DND-41 (cell line): Measurements from ENCODE around the gene TIGD1.

Experiments used
- ATAC-seq: fragments of 200-7000 bp; cut with Tn5 transposase; 3 replicates; pipeline ENCODE4 v1.9.1; 2021; ENCODE audit warnings: low read depth; ENCODE audit not compliant: insufficient read depth
- DNase-seq: peaks from one replicate; pipeline ENCODE4 v3.0.0-alpha.2; 2020
- H2AFZ ChIP-seq: 2 replicates; pipeline ENCODE4 v1.6.0; 2012; ENCODE audit warnings: low read depth, low read length
- H3K27ac ChIP-seq: 2 replicates; pipeline ENCODE4 v1.5.1; 2012; ENCODE audit warnings: low read length, inconsistent platforms
- H3K27me3 ChIP-seq: fragments of 200-600 bp; sonication (generic); 2 replicates; pipeline ENCODE4 v1.6.0; 2012; ENCODE audit warnings: low read length, mild to moderate bottlenecking, inconsistent platforms; ENCODE audit not compliant: insufficient read depth, poor library complexity
- H3K36me3 ChIP-seq: 2 replicates; pipeline ENCODE4 v1.5.1; 2012; ENCODE audit warnings: low read length, inconsistent platforms; ENCODE audit not compliant: insufficient read depth
- H3K4me1 ChIP-seq: 2 replicates; pipeline ENCODE4 v1.5.1; 2012; ENCODE audit warnings: mild to moderate bottlenecking, low read length; ENCODE audit not compliant: insufficient read depth
- H3K4me2 ChIP-seq: 2 replicates; pipeline ENCODE4 v1.6.0; 2012; ENCODE audit warnings: mild to moderate bottlenecking, moderate library complexity, low read length, inconsistent platforms; ENCODE audit not compliant: insufficient read depth
- H3K4me3 ChIP-seq, 2 experiments: fragments of 200-600 bp in 1 of 2; shearing (Covaris generic) in 1 of 2; 2 replicates each; pipeline ENCODE4 v1.5.1; 2012 to 2016; ENCODE audit warnings: inconsistent platforms in 2 of 2, low read length in 2 of 2, mild to moderate bottlenecking in 2 of 2, low read depth in 1 of 2, moderate library complexity in 1 of 2
- H3K79me2 ChIP-seq: 2 replicates; pipeline ENCODE4 v1.6.0; 2012; ENCODE audit warnings: low read length, inconsistent platforms; ENCODE audit not compliant: insufficient read depth
- H3K9ac ChIP-seq: 2 replicates; pipeline ENCODE4 v1.6.0; 2012; ENCODE audit warnings: low read depth, mild to moderate bottlenecking, inconsistent platforms, low read length, moderate library complexity
- H3K9me3 ChIP-seq: 2 replicates; pipeline ENCODE4 v1.5.1; 2012; ENCODE audit warnings: low read length, moderate library complexity, mild to moderate bottlenecking, inconsistent platforms; ENCODE audit not compliant: insufficient read depth, severe bottlenecking
- H4K20me1 ChIP-seq: 2 replicates; pipeline ENCODE4 v1.6.0; 2012; ENCODE audit warnings: low read length; ENCODE audit not compliant: insufficient read depth
- EZH2 ChIP-seq: IDR thresholded peaks from 3 replicates; pipeline ENCODE4 v1.6.1; 2012; ENCODE audit warnings: borderline replicate concordance, low read depth, mild to moderate bottlenecking, moderate library complexity, low read length, inconsistent platforms; ENCODE audit not compliant: severe bottlenecking
- TF ChIP-seq, protein P1 (sequence below): IDR thresholded peaks from 2 replicates; pipeline ENCODE4 v1.5.1; 2012; ENCODE audit warnings: borderline replicate concordance, low read length, moderate library complexity, mild to moderate bottlenecking; ENCODE audit not compliant: poor library complexity, severe bottlenecking; ENCODE audit errors: extremely low read depth

TIGD1 gene

DNA sequence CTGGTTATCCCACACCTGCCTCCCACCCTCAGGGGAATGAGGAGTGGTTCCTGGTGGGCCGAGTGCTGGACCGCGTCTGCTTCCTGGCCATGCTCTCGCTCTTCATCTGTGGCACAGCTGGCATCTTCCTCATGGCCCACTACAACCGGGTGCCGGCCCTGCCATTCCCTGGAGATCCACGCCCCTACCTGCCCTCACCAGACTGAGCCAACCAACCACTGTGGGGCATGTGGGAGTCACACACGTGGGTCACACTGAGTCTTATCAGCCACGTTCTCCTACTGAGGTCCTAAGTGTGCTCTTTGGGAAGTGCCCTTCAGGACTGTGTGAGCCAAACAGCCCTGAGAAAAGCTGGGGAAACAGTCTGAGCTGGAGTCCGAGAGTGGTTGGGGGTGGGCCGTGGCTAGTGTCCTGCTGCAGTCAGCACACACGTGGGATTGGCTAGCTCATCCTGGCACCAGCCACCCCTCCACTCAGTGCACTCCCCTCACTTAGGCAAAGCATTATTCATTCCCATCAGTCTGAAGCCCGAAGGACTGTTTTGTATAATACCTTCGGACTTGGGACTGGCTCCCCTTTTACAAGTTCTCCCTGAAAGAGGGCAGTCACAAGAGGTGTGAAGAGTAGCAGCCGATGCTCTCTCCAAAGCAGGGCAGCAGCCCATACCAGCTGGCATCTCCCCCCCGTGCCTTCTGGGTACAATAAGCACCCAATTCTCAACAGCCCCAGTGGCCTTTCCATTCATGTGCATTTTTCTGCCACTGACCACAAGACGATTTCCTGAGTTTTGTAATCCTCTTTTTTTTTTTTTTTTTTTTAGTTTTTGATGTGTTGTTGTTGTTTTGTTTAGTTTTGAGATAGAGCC is 4.6 kb downstream of the TIGD1 start:
- no peak overlapping the region for H3K4me2 ChIP-seq
- H3K36me3 ChIP-seq = peaks cover 29% of the 10 kb centered on the region
- H3K4me3 ChIP-seq = no peak overlapping the region
- H3K27ac ChIP-seq = no peak overlapping the region
- no peak overlapping the region for H3K9ac ChIP-seq
- no peaks in the 10 kb centered on the region for H3K9me3 ChIP-seq
- ATAC-seq = no peak
- DNase-seq = no peak
- H3K79me2 ChIP-seq = peaks cover 49% of the 10 kb centered on the region
- H2AFZ ChIP-seq = no peak overlapping the region
- H3K4me1 ChIP-seq = peaks cover 27% of the 10 kb centered on the region
- no peaks in the 10 kb centered on the region for H3K27me3 ChIP-seq
- H4K20me1 ChIP-seq = peaks cover 36% of the 10 kb centered on the region
- no peak for TF ChIP-seq EZH2
- TF ChIP-seq, protein P1, sequence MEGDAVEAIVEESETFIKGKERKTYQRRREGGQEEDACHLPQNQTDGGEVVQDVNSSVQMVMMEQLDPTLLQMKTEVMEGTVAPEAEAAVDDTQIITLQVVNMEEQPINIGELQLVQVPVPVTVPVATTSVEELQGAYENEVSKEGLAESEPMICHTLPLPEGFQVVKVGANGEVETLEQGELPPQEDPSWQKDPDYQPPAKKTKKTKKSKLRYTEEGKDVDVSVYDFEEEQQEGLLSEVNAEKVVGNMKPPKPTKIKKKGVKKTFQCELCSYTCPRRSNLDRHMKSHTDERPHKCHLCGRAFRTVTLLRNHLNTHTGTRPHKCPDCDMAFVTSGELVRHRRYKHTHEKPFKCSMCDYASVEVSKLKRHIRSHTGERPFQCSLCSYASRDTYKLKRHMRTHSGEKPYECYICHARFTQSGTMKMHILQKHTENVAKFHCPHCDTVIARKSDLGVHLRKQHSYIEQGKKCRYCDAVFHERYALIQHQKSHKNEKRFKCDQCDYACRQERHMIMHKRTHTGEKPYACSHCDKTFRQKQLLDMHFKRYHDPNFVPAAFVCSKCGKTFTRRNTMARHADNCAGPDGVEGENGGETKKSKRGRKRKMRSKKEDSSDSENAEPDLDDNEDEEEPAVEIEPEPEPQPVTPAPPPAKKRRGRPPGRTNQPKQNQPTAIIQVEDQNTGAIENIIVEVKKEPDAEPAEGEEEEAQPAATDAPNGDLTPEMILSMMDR = no peak

DNA sequence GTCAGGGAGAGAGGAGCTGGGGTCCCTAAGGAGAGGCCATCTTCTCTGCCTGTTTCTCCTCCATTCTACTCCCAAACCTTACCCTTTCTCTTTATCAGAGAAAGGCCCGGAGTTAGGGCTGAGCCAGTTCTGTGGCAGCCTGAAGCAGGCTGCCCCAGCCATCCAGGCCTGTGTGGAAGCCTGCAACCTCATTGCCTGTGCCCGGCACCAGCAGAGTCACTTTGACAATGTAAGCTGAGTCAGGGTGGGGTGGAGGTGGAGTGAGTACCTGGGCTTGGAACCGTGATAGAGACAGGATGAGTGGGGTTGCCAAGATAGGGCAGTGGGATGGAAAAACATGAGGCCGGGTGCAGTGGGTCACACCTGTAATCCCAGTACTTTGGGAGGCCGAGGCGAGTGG is 5.7 kb downstream of the TIGD1 start:
- Histone ChIP-seq H4K20me1 (peaks cover 36% of the 10 kb centered on the region), H3K27me3 (no peaks in the 10 kb centered on the region), H3K4me2 (no peak overlapping the region), H3K36me3 (peaks cover 29% of the 10 kb centered on the region), H3K27ac (no peak overlapping the region), H3K4me3 (no peak overlapping the region), H3K4me1 (peaks cover 26% of the 10 kb centered on the region), H3K9ac (no peak overlapping the region), H3K9me3 (no peaks in the 10 kb centered on the region), H2AFZ (no peak overlapping the region), H3K79me2 (peaks cover 40% of the 10 kb centered on the region)
- DNase-seq (no peak), ATAC-seq (no peak)
- TF ChIP-seq EZH2 = no peak
- TF ChIP-seq, protein P1 = no peak

DNA sequence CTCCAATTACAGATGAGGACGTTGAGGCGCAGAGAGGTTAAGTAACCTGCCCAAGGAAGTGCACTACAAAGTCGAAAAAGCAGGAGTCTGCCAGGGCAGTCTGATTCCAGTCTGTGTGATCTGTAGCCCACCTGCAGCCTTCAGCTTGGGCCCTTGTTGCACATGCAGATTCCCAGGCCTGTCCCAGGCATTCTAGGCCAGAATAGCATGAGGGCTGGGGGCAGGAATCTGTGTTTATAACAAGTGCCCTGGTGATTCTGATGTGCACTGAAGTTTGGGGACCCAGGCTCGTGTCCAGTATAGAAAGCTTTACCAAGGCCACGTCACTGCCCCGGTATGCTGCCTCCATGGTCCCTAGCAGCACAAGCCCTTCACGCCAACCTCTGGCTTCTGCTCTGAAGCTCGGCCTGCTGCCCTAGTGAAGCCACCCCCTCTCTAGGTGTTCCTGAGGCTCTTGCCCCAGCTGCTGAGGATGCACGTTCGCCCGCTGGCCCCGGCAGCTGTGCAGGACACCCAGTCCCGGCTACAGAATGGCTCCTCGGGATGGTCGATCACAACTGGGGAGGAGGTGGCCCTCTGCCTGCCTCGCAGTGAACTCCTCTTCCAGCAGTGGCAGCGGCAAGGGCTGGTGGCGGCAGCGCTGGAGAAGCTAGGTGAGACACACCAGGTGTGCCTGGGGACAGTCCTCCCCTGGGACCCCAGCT is 6.3 kb downstream of the TIGD1 start:
- TF ChIP-seq EZH2 = no peak
- TF ChIP-seq, protein P1 = no peak
- peaks cover 34% of the 10 kb centered on the region for H3K79me2 ChIP-seq
- H3K4me1 ChIP-seq = peaks cover 20% of the 10 kb centered on the region
- no peak overlapping the region for H3K4me3 ChIP-seq
- no peak overlapping the region for H3K27ac ChIP-seq
- no peaks in the 10 kb centered on the region for H3K27me3 ChIP-seq
- peaks cover 36% of the 10 kb centered on the region for H4K20me1 ChIP-seq
- DNase-seq (no peak), ATAC-seq (no peak)
- no peak overlapping the region for H2AFZ ChIP-seq
- peaks cover 29% of the 10 kb centered on the region for H3K36me3 ChIP-seq
- H3K4me2 ChIP-seq = no peak overlapping the region
- H3K9me3 ChIP-seq = no peaks in the 10 kb centered on the region
- no peak overlapping the region for H3K9ac ChIP-seq
